GM06990 (cell line): ENCODE measurements around the gene PRKG1.

Source experiments
- DNase-seq: peaks from one replicate; pipeline ENCODE4 v3.0.0-alpha.2; 2011; ENCODE audit not compliant: insufficient read length; ENCODE audit errors: extremely low read depth
- H3K27me3 ChIP-seq: replicated peaks from 2 replicates; pipeline ENCODE4 v1.6.0; 2011; ENCODE audit warnings: low read length; ENCODE audit not compliant: control insufficient read depth, insufficient read depth
- H3K36me3 ChIP-seq: 2 replicates; pipeline ENCODE4 v1.5.1; 2011; ENCODE audit warnings: low read length; ENCODE audit not compliant: control insufficient read depth, insufficient read depth
- H3K4me3 ChIP-seq: replicated peaks from 2 replicates; pipeline ENCODE4 v1.5.1; 2011; ENCODE audit warnings: low read depth, mild to moderate bottlenecking, control low read depth, low read length
- TF ChIP-seq, protein P1 (sequence below): IDR thresholded peaks from 2 replicates; pipeline ENCODE4 v1.5.1; 2011; ENCODE audit warnings: low read length, control low read depth, mild to moderate bottlenecking, inconsistent platforms; ENCODE audit not compliant: insufficient read depth, poor library complexity, severe bottlenecking

The PRKG1 gene

DNA sequence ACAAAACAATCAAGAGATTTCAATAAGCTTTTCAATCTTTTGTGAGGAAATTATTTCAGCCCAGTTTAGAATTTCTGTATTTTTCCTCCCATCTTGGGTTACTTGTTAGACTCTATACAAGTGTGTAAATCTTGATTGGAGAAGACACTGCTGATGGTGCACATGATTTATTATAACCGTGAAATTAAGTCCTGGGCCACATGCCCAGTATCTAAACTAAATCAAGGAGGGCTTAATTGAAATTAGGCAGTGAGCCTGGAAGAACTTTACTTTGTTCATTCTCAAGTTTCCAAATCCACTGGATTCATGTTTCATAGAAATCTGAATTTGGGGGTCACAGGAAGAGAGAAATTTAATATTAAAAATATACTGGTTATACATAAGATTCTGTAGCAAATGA, 580.6 kb downstream of the PRKG1 start:
- Histone ChIP-seq H3K36me3 (no peaks in the 10 kb centered on the region), H3K4me3 (no peak overlapping the region), H3K27me3 (no peaks in the 10 kb centered on the region)
- DNase-seq: no peak
- TF ChIP-seq, protein P1, sequence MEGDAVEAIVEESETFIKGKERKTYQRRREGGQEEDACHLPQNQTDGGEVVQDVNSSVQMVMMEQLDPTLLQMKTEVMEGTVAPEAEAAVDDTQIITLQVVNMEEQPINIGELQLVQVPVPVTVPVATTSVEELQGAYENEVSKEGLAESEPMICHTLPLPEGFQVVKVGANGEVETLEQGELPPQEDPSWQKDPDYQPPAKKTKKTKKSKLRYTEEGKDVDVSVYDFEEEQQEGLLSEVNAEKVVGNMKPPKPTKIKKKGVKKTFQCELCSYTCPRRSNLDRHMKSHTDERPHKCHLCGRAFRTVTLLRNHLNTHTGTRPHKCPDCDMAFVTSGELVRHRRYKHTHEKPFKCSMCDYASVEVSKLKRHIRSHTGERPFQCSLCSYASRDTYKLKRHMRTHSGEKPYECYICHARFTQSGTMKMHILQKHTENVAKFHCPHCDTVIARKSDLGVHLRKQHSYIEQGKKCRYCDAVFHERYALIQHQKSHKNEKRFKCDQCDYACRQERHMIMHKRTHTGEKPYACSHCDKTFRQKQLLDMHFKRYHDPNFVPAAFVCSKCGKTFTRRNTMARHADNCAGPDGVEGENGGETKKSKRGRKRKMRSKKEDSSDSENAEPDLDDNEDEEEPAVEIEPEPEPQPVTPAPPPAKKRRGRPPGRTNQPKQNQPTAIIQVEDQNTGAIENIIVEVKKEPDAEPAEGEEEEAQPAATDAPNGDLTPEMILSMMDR: no peak

DNA sequence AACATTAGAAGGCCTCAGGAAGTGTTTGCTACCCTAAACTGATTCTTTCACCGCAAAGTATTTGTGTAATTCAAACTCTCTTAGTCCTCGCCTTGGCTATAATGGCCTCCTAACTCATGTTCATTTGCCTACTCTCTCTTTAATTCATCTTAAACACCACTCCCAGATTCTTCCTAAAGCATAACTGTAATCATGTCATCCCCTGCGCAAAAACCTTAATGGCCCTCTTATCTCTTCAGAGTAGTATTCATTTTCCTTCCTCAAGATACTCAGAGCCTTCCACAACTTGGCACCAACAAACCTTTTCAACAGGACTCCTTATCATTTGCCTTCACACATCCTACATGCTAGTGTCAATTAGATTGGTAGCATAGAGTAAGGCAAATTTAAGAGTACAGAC, 582.2 kb downstream of the PRKG1 start:
- no peaks in the 10 kb centered on the region for H3K27me3 ChIP-seq
- no peak for DNase-seq
- TF ChIP-seq, protein P1: no peak

GRCh38 chr10:51658000-51658399, 583.7 kb downstream of the PRKG1 start:
- TF ChIP-seq, protein P1: no peak
- no peak overlapping the region for H3K4me3 ChIP-seq
- DNase-seq: no peak
- no peaks in the 10 kb centered on the region for H3K36me3 ChIP-seq
- H3K27me3 ChIP-seq: no peaks in the 10 kb centered on the region

More for the DNA sequence above, 582.2 kb downstream of the PRKG1 start:
- H3K36me3 ChIP-seq: no peaks in the 10 kb centered on the region
- no peak overlapping the region for H3K4me3 ChIP-seq

GRCh38 chr10:51659344-51659743, 585.1 kb downstream of the PRKG1 start:
- TF ChIP-seq, protein P1: no peak
- DNase-seq: no peak
- Histone ChIP-seq H3K4me3 (no peak overlapping the region), H3K27me3 (no peaks in the 10 kb centered on the region), H3K36me3 (no peaks in the 10 kb centered on the region)

DNA sequence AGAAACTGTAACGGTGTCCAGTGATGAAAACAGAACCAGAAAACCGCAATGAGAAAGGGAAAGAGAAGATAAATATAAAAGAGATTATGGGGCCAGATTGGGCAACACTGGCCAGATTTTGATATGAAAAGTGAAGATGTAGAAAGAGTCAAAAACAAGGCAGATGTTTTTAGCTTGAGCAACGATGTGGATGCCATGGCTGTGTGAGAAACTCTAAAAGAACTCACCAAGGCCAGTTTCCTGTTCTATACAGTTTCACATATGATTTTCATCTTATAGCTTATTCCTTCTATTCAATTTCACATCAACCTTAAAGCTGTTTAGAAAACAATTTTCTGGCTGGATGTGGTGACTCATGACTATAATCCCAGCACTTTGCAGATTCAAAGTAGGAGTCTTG, 588.8 kb downstream of the PRKG1 start:
- Histone ChIP-seq H3K4me3 (no peak overlapping the region), H3K27me3 (no peaks in the 10 kb centered on the region), H3K36me3 (no peaks in the 10 kb centered on the region)
- TF ChIP-seq, protein P1: no peak
- DNase-seq: no peak

- Histone ChIP-seq H3K27me3 (no peaks in the 10 kb centered on the region), H3K36me3 (no peaks in the 10 kb centered on the region), H3K4me3 (no peak overlapping the region)
- DNase-seq: no peak
- TF ChIP-seq, protein P1: no peak
Observed at GRCh38 chr10:51666456-51666855, 592.2 kb downstream of the PRKG1 start.
